B cell (primary cell): Measurements from ENCODE around the gene ZNF37A.

Source experiments
- CTCF ChIP-seq: fragments of 200-600 bp; IDR thresholded peaks from one replicate; pipeline ENCODE4 v1.8.0; 2022; ENCODE audit warnings: antibody characterized with exemption, mild to moderate bottlenecking
- EZH2 ChIP-seq: IDR thresholded peaks from 2 replicates; pipeline ENCODE4 v1.6.1; 2012; ENCODE audit warnings: borderline replicate concordance, low read depth, mild to moderate bottlenecking, moderate library complexity, low read length; ENCODE audit not compliant: insufficient read depth, poor library complexity, severe bottlenecking

- TF ChIP-seq CTCF (no peak), EZH2 (no peak)
These were observed 21.6 kb upstream of the ZNF37A start for GRCh38 chr10:38072552-38072951.
